GM18511 (cell line): ENCODE results near the gene BIRC3.
"Not testable (repeated sequence)": the region's sequence is repeated elsewhere in the genome, so short reads cannot be mapped to it uniquely, and the experiment has no call there.

Experiments used
- ATAC-seq: cut with Tn5 transposase; IDR thresholded peaks from one replicate; pipeline ENCODE4 v1.9.1; 2021; ENCODE audit warnings: mild to moderate bottlenecking, moderate library complexity; ENCODE audit not compliant: unreplicated experiment

BIRC3 gene

DNA sequence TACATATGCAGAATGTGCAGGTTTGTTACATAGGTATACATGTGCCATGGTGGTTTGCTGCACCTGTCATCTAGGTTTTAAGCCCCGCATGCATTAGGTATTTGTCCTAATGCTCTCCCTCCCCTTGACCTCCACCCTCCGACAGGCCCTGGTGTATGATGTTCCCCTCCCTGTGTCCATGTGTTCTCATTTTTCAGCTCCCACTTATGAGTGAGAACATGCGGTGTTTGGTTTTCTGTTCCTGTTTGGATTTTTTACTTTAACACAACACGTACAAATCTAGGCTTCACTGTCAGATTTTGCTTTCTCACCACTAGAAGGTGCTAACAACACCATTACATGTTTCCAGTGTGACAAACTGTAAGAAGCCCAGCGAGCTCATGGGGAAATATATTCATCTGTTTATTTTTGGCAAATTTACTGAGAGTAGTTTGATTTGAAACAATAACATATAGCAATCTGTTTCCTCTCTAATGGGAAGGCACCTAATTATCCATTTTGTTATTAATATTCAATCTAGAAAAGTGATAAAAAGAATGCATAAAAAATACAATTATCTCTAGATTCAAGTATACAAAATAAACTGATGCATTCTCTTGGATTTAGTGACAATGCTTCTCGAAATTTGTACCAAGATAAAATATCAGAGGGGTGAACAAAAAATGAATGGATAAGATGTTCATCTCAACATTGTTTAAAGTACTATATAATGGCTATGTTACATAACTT lies 23.2 kb upstream of the BIRC3 start:
- ATAC-seq: peak; percentile 96

DNA sequence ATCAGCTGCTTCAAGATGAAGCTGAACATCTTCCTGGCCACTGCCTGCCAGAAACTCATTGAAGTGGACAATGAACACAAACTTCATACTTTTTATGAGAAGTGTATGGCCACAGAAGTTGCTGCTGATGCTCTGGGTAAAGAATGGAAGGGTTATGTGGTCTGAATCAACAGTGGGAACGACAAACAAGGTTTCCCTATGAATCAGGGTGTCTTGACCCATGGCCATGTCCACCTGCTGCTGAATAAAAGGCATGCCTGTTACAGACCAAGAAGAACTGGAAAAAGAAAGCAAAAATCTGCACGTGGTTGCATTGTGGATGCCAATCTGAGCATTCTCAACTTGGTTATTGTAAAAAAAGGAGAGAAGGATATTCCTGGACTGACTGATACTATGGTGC lies 22.2 kb upstream of the BIRC3 start:
- ATAC-seq: peak; percentile 35

DNA sequence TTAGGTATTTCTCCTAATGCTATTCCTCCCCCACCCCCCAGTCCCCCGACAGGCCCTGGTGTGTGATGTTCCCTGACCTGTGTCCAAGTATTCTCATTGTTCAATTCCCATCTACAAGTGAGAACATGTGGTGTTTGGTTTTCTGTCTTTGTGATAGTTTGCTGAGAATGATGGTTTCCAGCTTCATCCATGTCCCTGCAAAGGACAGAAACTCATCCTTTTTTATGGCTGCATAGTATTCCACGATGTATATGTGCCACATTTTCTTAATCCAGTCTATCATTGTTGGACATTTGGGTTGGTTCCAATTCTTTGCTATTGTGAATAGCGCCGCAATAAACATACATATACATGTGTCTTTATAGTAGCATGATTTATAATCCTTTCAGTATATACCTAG lies 20.5 kb upstream of the BIRC3 start:
- not testable (repeated sequence) for ATAC-seq

DNA sequence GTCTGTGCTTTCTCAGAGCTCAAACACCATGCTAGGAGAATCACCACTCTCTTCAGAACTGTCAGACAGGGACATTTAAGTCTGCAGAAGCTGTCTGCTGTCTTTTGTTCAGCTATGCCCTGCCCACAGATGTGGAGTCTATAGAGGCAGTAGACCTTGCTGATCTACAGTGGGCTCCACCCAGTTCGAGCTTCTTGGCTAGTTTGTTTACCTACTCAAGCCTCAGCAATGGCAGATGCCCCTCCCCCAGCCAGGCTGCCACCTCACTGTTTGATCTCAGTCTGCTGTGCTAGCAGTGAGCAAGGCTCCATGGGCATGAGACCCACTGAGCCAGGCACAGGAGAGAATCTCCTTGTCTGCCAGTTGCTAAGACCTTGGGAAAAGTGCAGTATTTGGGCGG lies 16.4 kb upstream of the BIRC3 start:
- ATAC-seq: not testable (repeated sequence)

DNA sequence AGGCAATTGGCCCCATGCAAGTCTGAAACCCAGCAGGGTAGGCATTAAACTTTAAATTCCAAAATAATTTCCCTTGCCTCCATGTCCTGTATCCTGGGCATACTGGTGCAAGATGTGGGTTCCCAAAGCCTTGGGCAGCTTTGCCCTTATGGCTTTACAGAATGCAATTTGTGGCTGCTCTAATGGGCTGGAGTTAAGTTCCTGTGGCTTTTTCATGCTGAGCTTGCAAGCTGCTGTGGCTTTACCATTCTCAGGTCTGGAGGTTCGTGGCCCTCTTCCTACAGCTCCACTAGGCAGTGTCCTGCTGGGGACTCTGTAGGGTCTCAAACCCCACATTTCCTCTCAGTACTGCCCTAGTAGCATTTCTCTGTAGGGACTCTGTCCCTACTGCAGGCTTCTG lies 15.0 kb upstream of the BIRC3 start:
- ATAC-seq: no peak

DNA sequence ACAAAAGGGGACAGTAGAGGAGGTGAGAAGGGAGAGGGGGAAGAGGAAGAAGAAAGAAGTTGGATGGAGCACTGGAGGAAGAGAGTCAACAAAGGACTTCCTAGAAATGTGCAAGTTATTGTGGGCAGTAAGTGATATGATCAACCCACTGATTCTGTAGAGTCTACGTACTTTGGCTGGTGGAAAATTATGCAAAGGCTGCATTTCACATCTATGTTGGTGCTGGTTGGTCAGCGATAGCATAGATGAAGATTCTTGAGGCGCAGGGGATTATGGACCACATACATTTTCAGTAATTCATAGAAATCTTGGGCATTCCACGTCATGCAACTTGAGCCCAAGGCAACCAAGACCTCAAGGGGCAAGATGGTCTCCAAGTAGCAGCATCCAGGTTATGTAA lies 12.6 kb upstream of the BIRC3 start:
- ATAC-seq: no peak

DNA sequence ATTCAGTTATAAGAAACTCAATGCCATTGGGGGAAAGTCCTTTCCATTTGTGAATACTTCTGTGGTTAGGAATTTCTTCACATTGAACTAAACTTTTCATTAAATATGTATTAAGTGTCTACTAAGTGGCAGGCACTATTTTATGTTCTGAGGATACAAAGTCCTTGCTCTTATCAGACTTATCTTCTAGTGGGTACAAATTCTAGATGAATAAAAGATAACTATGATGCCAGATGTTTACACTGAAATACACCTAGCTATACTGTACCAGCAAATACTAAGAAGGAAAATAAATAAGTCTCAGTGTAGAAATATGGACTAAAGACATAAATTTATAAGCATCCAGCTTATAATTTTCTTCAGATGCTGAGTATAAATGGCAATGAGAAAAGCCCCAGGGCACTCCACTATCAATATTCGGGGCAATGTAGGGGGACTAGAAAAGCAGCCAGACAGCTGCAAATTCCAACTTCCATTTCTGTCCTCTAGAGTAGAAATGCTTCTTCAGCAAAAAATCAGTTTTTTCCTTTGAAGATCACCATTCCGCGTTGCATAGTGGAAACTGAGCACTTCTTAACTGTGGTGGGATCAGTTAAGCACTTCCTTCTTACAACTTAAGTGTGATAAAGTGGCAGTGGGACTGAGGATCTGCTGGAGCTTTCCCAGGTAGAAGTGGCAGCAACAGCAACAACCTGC lies 11.8 kb upstream of the BIRC3 start:
- ATAC-seq: no peak

DNA sequence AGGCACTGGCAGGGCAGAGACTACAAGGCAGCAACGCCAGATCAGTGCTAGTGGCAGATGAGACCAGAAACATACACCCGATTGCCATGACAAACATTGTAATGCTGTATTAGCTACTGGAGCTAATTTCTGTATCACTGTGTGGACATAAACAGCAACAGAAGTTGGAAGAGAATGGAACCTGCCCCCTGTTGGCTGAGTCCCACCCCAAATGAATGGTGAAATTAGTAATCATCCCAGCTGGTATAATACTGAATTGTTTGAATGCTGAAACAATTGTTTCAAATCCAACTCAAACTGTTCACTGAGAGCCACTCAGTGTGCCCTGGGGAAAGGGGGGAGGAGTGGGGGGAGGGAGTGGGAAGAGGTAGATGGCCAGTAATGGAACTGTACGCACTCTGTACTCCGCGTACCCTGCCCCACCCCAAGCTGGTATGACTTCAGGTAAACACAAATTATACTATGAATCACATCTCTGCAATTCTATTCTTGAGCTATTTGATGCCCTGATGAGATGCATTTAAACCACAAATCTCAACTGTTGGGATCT lies 11.2 kb upstream of the BIRC3 start:
- no peak for ATAC-seq

DNA sequence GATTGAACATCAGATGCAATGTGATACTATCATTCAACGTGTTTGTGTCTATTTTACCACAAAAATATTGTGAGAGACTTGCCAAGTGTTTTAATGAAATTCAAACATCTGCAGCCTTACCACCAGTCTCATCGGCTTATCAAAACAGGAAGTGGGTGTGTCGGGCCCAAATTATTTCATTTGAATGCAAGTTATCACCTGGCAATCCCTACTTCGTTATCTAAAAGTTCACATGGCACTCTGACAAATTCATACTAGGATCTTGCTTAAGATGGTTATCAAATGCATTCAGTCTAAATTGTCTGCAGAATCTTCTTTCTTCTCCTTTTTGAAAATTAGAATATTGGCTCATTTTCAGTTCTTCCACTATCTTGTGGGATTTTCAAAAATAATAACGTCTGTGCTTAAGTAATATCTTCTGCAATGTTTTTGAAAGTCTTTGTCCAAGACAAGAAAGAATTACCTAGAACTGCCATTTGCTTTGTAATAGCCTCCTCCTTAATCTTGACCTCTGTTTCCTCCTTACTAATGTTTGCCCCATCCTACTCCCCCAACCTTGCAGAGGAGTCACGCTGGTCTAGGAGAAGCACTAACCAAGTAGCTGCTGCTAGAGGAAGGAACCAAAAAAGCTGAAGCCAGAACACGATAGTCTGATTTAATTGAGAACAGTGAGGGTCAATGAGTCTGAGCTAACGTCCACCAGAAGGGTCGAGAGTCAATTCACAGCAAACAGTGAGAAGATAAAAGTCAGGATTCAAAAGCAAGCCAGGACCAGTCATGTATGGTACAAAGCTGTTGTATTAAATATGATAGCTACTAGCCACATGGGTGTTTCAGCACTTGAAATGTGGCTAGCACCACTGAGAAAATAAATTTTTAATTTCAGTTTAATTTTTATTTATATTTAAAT lies 10.2 kb upstream of the BIRC3 start:
- ATAC-seq: peak; percentile 54

DNA sequence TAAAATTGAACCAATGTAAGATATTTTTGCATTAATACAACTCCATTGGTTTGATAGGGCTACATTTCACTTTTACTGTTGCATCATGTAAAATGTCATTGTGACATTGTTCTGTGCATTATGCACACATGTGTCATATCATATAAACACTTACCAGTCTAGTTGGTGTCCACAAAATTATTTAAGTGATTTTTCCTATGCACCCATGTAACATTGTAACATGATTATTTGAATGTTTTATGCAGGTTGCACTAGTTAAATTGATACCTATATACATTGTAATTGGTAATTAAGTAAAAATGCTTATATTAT lies 9.6 kb upstream of the BIRC3 start:
- ATAC-seq: no peak

DNA sequence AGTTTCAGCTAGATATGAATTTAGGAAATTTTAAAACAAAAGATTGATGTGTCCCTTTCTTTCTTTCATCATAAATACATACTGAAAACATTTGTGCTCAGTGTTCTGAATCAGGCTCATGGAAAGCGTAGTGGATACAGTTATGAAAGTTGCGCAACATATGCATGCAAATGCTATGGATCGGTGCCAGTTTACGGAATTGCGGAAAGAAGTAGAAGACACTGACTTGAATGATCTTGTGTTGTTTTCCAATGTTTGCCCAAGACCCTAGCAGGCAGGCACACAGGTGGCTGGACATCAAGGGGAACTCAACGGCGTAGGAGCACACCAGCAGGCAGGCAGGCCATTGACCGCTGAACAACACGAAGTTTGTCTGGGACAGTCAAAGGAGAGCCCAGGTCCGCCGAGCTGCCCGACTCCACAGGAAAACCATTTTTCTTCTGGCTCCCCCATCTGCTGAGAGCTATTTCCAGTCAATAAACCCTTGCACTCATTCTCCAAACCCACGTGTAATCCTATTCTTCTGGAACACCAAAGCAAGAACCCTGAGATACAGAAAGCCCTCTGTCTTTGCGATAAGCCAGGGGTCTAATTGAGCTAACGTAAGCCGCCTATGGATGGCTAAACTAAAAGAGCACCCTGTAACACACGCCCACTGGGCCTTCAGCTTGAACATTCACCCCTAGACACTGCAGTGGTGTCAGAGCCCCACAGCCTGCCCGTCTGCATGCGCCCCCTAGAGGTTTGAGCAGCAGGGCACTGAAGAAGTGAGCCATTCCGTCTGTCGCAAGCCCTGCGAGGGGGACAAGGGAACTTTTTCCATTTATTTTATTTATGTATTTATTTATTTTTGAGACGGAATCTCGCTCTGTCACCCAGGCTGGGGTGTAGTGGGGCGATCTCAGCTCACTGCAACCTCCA lies 7.4 kb upstream of the BIRC3 start:
- no peak for ATAC-seq

DNA sequence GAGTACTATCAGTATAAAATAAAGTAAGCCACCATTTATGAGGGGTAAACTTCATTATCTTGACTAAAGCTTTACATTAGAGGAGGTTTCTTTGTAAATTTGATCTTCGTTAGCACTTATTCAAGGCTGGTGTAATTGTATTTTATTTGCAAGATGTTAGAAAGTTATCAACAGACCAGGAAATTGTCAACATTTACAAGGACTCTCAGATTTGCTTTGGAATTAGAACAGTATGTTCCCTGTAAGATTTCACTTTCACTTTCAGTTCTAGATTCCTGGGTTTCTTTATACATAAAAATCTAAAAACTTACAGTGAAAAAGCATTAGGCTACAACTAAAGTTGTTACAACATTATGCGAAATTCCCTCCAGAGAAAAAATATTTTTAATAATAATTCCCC lies 4.6 kb upstream of the BIRC3 start:
- no peak for ATAC-seq

DNA sequence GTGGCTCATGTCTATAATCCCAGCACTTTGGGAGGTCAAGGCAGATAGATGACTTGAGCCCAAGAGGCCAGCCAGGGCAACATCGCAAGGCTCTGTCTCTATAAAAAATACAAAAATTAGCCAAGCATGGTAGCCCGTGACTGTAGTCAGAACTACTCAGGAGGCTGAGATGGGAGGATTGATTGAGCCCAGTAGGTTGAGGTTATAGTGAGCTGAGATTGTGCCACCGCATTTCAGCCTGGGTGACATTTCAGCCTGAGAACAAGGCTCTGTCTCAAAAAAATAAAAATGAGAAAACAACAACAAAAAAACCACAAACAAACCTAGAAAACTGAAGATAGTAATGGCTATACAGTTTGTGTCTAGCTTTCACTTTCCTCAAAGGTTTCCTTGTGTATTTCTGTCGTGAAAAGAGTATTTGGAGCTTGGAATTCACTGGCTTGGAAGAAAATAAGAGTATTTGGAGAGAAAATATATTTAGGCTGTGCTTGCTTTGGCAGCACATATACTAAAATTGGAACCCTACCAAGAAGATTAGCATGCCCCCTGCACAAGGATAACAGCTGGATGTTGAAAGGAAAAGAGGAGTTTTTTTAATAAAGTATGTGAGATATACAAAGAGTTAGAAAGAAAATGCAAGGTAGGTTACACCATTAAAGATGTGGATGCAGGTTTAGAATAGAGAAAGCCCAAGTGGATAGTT lies 3.9 kb upstream of the BIRC3 start:
- no peak for ATAC-seq

DNA sequence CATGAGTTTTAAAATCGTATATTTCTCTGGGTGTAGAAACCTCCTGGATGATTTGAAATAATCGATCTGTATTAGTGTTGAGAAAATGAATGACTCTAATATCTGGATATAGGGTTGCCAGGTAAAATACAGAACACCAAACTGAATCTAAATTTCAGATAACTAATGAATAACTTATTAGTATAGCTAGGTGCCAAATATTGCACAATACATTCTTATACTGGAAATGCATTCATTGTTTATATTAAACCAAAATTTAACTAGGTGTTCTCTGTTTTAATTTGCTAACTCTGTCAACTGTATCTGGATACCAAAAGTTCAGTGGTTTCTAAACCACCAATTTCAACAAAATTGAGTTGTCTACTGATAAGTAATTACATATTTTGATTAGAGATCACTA lies 2.5 kb upstream of the BIRC3 start:
- ATAC-seq: no peak

DNA sequence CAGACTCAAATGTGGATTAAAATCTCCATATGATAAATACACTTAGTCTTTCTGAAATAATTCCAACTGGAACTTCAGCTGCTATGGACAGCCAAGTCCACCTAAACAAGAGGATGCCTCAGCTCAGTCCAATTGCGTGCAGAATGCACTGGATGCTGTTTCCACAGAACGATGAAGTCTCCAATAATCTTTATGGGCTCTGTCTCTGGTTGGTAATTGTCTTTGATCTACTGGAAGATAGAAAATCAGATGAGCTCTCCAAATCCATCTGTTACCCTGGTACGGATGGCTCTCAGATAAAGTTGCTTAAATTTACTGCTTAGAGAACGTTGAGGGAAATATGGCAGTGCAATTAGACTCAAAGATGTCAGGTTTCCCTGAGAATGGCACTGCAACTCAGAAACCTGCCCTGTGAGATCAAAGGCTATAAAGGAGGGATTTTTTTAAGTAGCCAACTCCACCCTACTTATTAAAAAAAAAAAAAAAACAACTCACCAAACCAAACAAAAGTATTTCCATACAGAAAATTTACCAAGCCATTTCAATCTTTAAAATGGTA lies 859 bp upstream of the BIRC3 start:
- ATAC-seq: no peak

DNA sequence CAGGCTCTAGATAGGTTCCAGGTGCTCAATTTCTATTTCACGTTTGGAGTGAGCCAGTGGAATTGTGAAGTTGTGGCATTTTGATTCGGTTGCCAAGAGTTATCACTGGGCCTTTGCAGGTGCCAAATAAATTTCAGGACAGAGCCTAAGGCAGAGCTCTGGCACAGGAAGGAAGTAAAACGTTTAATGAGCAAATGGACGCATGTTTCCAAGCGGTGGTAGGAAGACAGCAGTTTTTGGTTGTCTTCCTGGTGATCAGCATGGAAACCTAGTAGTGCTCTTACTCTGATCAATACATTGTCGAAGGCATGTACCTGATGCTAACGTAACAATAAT lies 452 bp downstream of the BIRC3 start:
- peak; percentile 1 for ATAC-seq

DNA sequence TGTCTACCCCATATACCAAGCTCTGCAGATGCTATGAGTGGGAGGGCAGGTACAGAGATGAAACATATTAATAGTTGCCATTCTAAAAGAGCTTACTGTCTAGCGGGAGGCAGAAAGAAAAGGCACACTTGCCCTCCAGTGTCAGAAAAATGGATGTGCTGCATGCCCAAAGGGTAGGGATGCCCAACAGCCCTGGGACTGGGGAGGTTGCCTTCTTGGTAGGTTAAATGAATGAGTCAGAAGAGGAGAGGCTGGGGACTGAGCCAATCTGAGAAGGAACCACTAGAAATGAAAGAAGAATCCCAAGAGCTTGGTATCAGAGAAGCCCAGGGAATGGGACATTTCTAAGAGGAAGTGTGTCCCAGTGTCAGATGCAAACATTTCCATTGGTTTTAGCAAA lies 1.2 kb downstream of the BIRC3 start:
- peak; percentile 20 for ATAC-seq

DNA sequence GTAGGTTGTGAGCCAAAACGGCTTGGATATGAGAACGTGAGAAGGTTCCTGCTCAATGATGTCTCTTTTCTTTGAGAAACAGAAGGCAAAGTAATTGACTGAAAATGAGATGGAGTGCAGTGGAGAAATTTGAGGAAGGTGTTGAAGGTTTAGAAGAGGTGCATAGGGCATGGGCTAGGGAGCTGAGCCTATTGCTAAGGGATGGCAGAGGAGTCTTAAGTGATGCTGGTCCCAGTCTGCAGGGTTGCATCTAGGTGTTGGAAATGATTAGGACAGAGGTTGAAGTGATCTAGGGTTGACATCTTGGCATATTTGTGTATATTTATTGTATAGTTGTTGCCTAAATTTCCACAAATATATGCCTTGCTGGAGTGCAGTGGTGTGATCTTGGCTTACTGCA lies 2.3 kb downstream of the BIRC3 start:
- no peak for ATAC-seq

DNA sequence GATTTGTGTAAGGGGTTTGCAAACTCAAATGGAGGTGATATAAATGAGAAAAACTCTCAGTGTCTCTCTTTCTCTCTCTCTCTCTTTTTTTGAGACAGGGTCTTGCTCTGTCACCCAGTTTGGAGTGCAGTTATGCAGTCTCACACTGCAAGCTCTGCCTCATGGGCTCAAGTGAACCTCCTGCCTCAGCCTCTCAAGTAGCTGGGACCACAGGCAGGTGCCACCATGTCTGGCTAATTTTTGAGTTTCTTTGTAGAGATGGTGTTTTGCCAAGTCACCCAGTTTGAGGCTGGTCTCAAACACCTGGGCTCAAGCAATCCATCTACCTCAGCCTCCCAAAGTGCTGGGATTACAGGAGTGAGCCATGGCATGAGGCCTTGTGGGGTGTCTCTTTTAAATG lies 2.9 kb downstream of the BIRC3 start:
- no peak for ATAC-seq

DNA sequence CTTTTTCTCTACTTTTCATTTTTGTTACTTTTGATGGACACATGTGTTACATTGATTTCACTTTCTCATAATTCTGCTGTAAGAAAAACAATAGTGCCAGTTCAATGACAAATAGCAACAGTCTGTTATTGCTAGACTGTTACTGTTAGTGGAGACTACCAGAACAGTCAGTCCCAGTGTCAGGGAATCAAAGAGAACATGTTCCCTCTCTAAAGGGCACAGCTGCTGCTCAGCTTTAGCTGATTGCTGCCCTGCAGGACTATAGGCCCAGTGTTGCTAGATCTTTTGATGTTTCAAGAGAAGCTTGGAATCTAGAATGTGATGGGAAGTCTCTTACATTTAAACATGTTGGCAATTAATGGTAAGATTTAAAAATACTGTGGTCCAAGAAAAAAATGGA lies 3.4 kb downstream of the BIRC3 start:
- ATAC-seq: no peak
